Neural progenitor cell (in vitro differentiated cells): ENCODE measurements around the gene POFUT1.

Experiments
- CTCF ChIP-seq: fragments of 200-600 bp; sonication (generic); IDR thresholded peaks from 2 replicates; pipeline ENCODE4 v1.5.1; 2017; ENCODE audit warnings: antibody characterized with exemption, mild to moderate bottlenecking
- EZH2 ChIP-seq: fragments of 200-600 bp; sonication (generic); IDR thresholded peaks from 2 replicates; pipeline ENCODE4 v1.6.1; 2017; ENCODE audit warnings: antibody characterized with exemption, mild to moderate bottlenecking, moderate library complexity
- EZH2phosphoT487 ChIP-seq: fragments of 200-600 bp; sonication (generic); IDR thresholded peaks from 2 replicates; pipeline ENCODE4 v1.6.1; 2017; ENCODE audit warnings: antibody characterized with exemption

GRCh38 chr20:32271620-32272019 lies 63.9 kb downstream of the POFUT1 start:
- TF ChIP-seq CTCF (no peak), EZH2phosphoT487 (no peak), EZH2 (no peak)
